Measurements from ENCODE around the gene LRRC25. TPM values are rescaled to one million over a fixed set of nuclear protein-coding genes. Genes with fewer than 3 reads are reported as not detected.
A peak's percentile ranks its signal among the peaks of the same experiment; 100 is the strongest.

The LRRC25 gene
- total RNA-seq, 1 donor from 2014 or later: 0.47 TPM

GRCh38 chr19:18346091-18346490 lies 51.3 kb downstream of the LRRC25 start:
- Mint-ChIP-seq H3K4me1 (peaks cover 4% of the 10 kb centered on the region), H3K27me3 (no peaks in the 10 kb centered on the region), H3K27ac (no peak overlapping the region), H3K4me3 (no peak overlapping the region), H3K9me3 (no peaks in the 10 kb centered on the region), H3K36me3 (ENCODE audit: low read depth) (peaks cover 35% of the 10 kb centered on the region)
- ATAC-seq (ENCODE audit: low read depth) (no peak), DNase-seq (no peak)
- CTCF ChIA-PET: interaction anchor here (1.3 kb wide), 1 partner anchor 66 kb away, joined by 3 read pairs; no protein-coding TSS in a partner anchor
- POLR2A ChIA-PET: interaction anchor here (1.4 kb wide), 1 partner anchor 65 kb away, joined by 15 read pairs; the partner anchor contains the start of gene JUND
- TF ChIP-seq CTCF (IDR thresholded peaks at IDR 0.05): no peak
- intact Hi-C loops (cut with micrococcal nuclease): no loop called here

- DNase-seq: no peak
- no peak overlapping the region for H3K27ac Mint-ChIP-seq
Measured at GRCh38 chr19:18345296-18345695, 52.1 kb downstream of the LRRC25 start.

DNA sequence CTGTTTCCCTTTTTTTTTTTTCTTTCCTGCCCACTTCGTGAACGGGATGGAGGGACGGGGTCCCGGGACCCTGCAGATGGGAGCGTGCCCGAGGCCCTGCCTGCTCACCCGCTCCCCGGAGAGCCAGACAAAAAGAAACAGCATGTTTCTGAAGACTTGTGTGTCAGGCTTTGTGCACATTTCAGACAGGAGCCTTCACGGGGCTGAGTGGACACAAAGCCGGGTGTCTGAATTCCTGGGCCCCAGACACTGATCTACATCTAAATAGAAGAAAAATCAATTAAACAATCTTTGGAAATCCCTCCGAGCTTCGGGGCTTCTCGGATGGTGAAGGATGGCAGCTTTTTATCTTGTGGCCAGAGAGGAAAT lies 52.9 kb downstream of the LRRC25 start:
- peaks cover 31% of the 10 kb centered on the region for H3K36me3 Mint-ChIP-seq (ENCODE audit: low read depth)
- H3K4me3 Mint-ChIP-seq: no peak overlapping the region
- POLR2A ChIA-PET: interaction anchor here (1.2 kb wide), 1 partner anchor 22 kb away, joined by 3 read pairs; no protein-coding TSS in a partner anchor
- no peak for TF ChIP-seq CTCF (IDR thresholded peaks at IDR 0.05)
- ATAC-seq (ENCODE audit: low read depth) (no peak), DNase-seq (no peak)
- intact Hi-C loops (cut with micrococcal nuclease): no loop called here
- CTCF ChIA-PET: no interaction called here
- no peaks in the 10 kb centered on the region for H3K27me3 Mint-ChIP-seq
- no peak overlapping the region for H3K27ac Mint-ChIP-seq
- H3K9me3 Mint-ChIP-seq: no peaks in the 10 kb centered on the region
- H3K4me1 Mint-ChIP-seq: peaks cover 11% of the 10 kb centered on the region

More at GRCh38 chr19:18345296-18345695, 52.1 kb downstream of the LRRC25 start:
- H3K27me3 Mint-ChIP-seq: no peaks in the 10 kb centered on the region
- H3K4me3 Mint-ChIP-seq: no peak overlapping the region
- H3K36me3 Mint-ChIP-seq (ENCODE audit: low read depth): peaks cover 32% of the 10 kb centered on the region
- H3K4me1 Mint-ChIP-seq: peaks cover 5% of the 10 kb centered on the region
- ChIA-PET CTCF (interaction anchor here (0.6 to 1.3 kb wide), 2 partner anchors 9 to 66 kb away, joined by 3 read pairs; no protein-coding TSS in a partner anchor), POLR2A (interaction anchor here (1.2 kb wide), 1 partner anchor 23 kb away, joined by 3 read pairs; no protein-coding TSS in a partner anchor)
- TF ChIP-seq CTCF (IDR thresholded peaks at IDR 0.05): no peak
- H3K9me3 Mint-ChIP-seq: no peaks in the 10 kb centered on the region
- ATAC-seq (ENCODE audit: low read depth): no peak
- intact Hi-C loops (cut with micrococcal nuclease): no loop called here

DNA sequence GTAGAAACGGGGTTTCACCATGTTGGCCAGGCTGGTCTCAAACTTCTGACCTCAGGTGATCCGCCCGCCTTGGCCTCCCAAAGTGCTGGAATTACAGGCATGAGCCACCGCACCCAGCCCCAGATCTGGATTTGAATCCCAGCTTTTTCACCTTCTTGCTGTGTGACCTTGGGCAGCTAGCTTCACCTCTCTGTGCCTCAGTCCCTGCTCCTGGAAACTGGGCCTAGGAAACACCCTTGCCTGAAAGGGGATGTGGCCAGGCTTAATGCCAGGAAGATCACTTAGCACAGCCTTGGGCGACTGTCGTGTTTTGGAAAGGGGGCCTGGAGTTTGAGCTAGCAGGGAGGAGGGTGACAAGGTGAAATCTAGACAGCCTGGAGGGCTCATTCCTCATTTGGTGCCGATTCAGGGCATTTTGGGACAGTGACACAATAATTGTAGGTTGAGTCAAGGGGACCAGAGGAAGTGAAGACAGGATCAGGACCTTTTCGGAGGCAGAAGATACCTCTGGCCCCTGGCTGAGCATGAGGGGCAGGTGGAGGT lies 55.3 kb downstream of the LRRC25 start:
- Mint-ChIP-seq H3K27ac (no peak overlapping the region), H3K27me3 (no peaks in the 10 kb centered on the region), H3K4me1 (peaks cover 13% of the 10 kb centered on the region), H3K36me3 (ENCODE audit: low read depth) (peaks cover 19% of the 10 kb centered on the region), H3K9me3 (no peaks in the 10 kb centered on the region), H3K4me3 (peak overlapping the region; percentile 28)
- DNase-seq (no peak), ATAC-seq (ENCODE audit: low read depth) (no peak)
- ChIA-PET POLR2A (interaction anchor here (0.7 to 1.0 kb wide), 2 partner anchors 64 to 247 kb away, joined by 3 to 4 read pairs; no protein-coding TSS in a partner anchor), CTCF (interaction anchor here (0.8 to 2.2 kb wide), 4 partner anchors 13 to 69 kb away, joined by 4 to 9 read pairs (median 6); no protein-coding TSS in a partner anchor)
- TF ChIP-seq CTCF (IDR thresholded peaks at IDR 0.05): no peak
- intact Hi-C loops (cut with micrococcal nuclease): no loop called here

Other genes with a start within 250 kb of the LRRC25 start
- gene PIK3R2, start 244.5 kb downstream of the LRRC25 start, total RNA-seq: 12.0 and 12.7 TPM in 2 replicates
- gene IFI30, start 223.8 kb downstream of the LRRC25 start, total RNA-seq: 251 and 255 TPM in 2 replicates
- 17.3 and 17.9 TPM in 2 replicates for gene MPV17L2, start 204.4 kb downstream of the LRRC25 start, total RNA-seq
- gene RAB3A, start 193.6 kb downstream of the LRRC25 start, total RNA-seq: 3.8 and 4.1 TPM in 2 replicates
- not detected in 2 replicates for gene PDE4C, start 171.2 kb downstream of the LRRC25 start, total RNA-seq
- gene IQCN, start 123.2 kb downstream of the LRRC25 start, total RNA-seq: 15.6 and 17.8 TPM in 2 replicates
- 206 and 225 TPM in 2 replicates for gene JUND, start 116.0 kb downstream of the LRRC25 start, total RNA-seq
- 59.2 and 70.3 TPM in 2 replicates for gene LSM4, start 74.5 kb downstream of the LRRC25 start, total RNA-seq
- 5.6 and 6.9 TPM in 2 replicates for gene PGPEP1, start 57.0 kb downstream of the LRRC25 start, total RNA-seq
- gene GDF15, start 11.5 kb downstream of the LRRC25 start, total RNA-seq: not detected in 2 replicates
- 28.5 and 36.6 TPM in 2 replicates for gene SSBP4, start 21.8 kb upstream of the LRRC25 start, total RNA-seq
- 5.1 and 6.3 TPM in 2 replicates for gene ISYNA1, start 40.5 kb upstream of the LRRC25 start, total RNA-seq
- 29.0 and 32.6 TPM in 2 replicates for gene ELL, start 124.4 kb upstream of the LRRC25 start, total RNA-seq
- 133 and 140 TPM in 2 replicates for gene FKBP8, start 146.0 kb upstream of the LRRC25 start, total RNA-seq
- gene KXD1, start 160.2 kb upstream of the LRRC25 start, total RNA-seq: 82.2 and 88.8 TPM in 2 replicates
- 1,962 and 2,164 TPM in 2 replicates for gene UBA52, start 174.2 kb upstream of the LRRC25 start, total RNA-seq
- gene REX1BD, start 191.2 kb upstream of the LRRC25 start, total RNA-seq: 83.7 and 85.9 TPM in 2 replicates
- not detected in 2 replicates for gene CRLF1, start 209.2 kb upstream of the LRRC25 start, total RNA-seq
- gene TMEM59L, start 215.2 kb upstream of the LRRC25 start, total RNA-seq: 0.64 TPM in 1 of 2 replicates, not detected in the other
- gene KLHL26, start 239.4 kb upstream of the LRRC25 start, total RNA-seq: 10.9 and 11.3 TPM in 2 replicates